Calu3 (cell line): ENCODE data around the gene DNAH1. TPM values are rescaled to one million over a fixed set of nuclear protein-coding genes. Genes with fewer than 3 reads are reported as not detected.

Experiments
- BruUV-seq: library from RNA; stranded (reverse); fragments of 400-500 nt; replicated peaks from 2 replicates; lab custom pipeline; 2021; lab: Mats Ljungman, UMichigan
- CTCF ChIA-PET: fragments of 300-600 bp; sonication (Branson Sonifier 250); formaldehyde crosslinking; loops from one replicate; lab custom pipeline; 2022; ENCODE audit warnings: antibody characterized with exemption; lab: Charles Lee
- DNase-seq: peaks from one replicate; pipeline ENCODE4 v3.0.0; 2022
- H3K27ac Mint-ChIP-seq: one replicate; pipeline ENCODE4 v1.8.0; 2022; ENCODE audit warnings: mixed read lengths; ENCODE audit not compliant: unreplicated experiment
- H3K27me3 Mint-ChIP-seq: one replicate; pipeline ENCODE4 v1.8.0; 2022; ENCODE audit warnings: mixed read lengths; ENCODE audit not compliant: unreplicated experiment
- H3K36me3 Mint-ChIP-seq: one replicate; pipeline ENCODE4 v1.8.0; 2022; ENCODE audit warnings: mild to moderate bottlenecking, moderate library complexity, mixed read lengths; ENCODE audit not compliant: insufficient read depth, unreplicated experiment
- H3K4me1 Mint-ChIP-seq: one replicate; pipeline ENCODE4 v1.8.0; 2022; ENCODE audit warnings: mild to moderate bottlenecking, low read depth, mixed read lengths; ENCODE audit not compliant: unreplicated experiment
- H3K4me3 Mint-ChIP-seq: one replicate; pipeline ENCODE4 v1.8.0; 2022; ENCODE audit warnings: mild to moderate bottlenecking, low read depth, moderate library complexity, mixed read lengths; ENCODE audit not compliant: unreplicated experiment
- H3K9me3 Mint-ChIP-seq: one replicate; pipeline ENCODE4 v1.8.0; 2022; ENCODE audit warnings: low read depth, mixed read lengths; ENCODE audit not compliant: unreplicated experiment
- CTCF ChIP-seq: fragments of 200-600 bp; IDR thresholded peaks from one replicate; pipeline ENCODE4 v1.8.0; 2022; ENCODE audit warnings: antibody characterized with exemption; ENCODE audit not compliant: unreplicated experiment
- intact Hi-C: fragments of 100-400 bp; cut with micrococcal nuclease; formaldehyde crosslinking; loops from one replicate; pipeline ENCODE4 v1.10.0; 2022; ENCODE audit not compliant: unreplicated experiment
- total RNA-seq: library from RNA; stranded (reverse); gene quantifications from 2 replicates; pipeline ENCODE4 v1.2.3, GENCODE V29; 2022

DNAH1 gene
- total RNA-seq, 1 experiment from 2014 or later = 13.1 TPM

GRCh38 chr3:52292247-52293065 lies 23.7 kb upstream of the DNAH1 start:
- intact Hi-C loops = no loop called here
- H3K9me3 Mint-ChIP-seq = no peaks in the 10 kb centered on the region
- no peak overlapping the region for H3K27ac Mint-ChIP-seq
- TF ChIP-seq CTCF = no peak
- peaks cover 29% of the 10 kb centered on the region for H3K36me3 Mint-ChIP-seq
- DNase-seq = no peak
- H3K4me1 Mint-ChIP-seq = peaks cover 26% of the 10 kb centered on the region
- no peaks in the 10 kb centered on the region for H3K27me3 Mint-ChIP-seq
- CTCF ChIA-PET = interaction anchor here (1.4 to 1.9 kb wide), 2 partner anchors 47 kb away, joined by 5 to 6 read pairs; no protein-coding TSS in a partner anchor
- no TSS peak for BruUV-seq
- no peak overlapping the region for H3K4me3 Mint-ChIP-seq

DNA sequence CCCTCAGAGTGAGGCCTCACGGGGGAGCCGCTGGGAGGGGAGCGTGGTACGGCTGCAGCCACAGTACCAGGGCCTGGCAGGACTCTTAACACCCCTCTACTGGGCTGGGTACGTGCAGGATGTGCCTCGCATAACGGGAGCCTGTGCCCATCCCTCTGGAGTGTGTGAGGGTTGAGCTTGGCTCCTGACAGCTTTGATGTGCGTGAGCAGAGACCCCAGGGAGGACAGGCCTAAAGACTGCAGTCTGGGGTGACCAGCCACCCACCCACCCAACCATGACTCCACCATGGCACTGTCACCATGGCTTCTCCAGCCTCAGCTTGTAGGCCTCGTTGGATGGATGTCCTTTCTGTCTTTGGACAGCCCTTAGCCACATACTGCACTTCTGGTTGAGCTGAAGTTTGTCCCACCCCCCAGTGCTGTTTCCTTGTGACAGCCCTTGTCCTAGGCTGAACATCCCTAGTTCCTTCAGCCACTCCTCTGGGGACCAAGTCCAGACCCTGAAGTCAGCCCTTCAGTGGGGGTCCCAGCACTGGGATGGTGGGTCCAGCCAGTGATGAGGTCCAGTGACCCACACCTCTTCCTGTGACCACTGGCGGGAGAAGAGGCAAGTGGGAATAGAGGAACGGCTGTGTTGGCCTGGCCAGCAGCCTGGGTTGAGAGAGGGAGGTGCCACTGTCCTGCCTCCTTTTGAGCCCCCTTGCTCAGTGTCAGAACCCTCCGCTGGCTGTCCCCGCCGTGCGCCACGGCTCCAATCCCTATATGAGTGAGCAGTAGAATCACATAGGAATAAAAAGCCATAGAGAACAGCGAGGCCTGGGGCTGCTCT lies 22.4 kb upstream of the DNAH1 start:
- TF ChIP-seq CTCF = no peak
- Mint-ChIP-seq H3K36me3 (peaks cover 16% of the 10 kb centered on the region), H3K4me3 (no peak overlapping the region), H3K9me3 (no peaks in the 10 kb centered on the region), H3K27ac (no peak overlapping the region), H3K27me3 (no peaks in the 10 kb centered on the region), H3K4me1 (peaks cover 22% of the 10 kb centered on the region)
- DNase-seq = no peak
- intact Hi-C loops = no loop called here
- CTCF ChIA-PET = interaction anchor here (0.5 to 1.4 kb wide), 3 partner anchors 46 to 134 kb away, joined by 3 to 5 read pairs (median 5); partner anchors contain the start of gene TWF2
- BruUV-seq = no TSS peak

DNA sequence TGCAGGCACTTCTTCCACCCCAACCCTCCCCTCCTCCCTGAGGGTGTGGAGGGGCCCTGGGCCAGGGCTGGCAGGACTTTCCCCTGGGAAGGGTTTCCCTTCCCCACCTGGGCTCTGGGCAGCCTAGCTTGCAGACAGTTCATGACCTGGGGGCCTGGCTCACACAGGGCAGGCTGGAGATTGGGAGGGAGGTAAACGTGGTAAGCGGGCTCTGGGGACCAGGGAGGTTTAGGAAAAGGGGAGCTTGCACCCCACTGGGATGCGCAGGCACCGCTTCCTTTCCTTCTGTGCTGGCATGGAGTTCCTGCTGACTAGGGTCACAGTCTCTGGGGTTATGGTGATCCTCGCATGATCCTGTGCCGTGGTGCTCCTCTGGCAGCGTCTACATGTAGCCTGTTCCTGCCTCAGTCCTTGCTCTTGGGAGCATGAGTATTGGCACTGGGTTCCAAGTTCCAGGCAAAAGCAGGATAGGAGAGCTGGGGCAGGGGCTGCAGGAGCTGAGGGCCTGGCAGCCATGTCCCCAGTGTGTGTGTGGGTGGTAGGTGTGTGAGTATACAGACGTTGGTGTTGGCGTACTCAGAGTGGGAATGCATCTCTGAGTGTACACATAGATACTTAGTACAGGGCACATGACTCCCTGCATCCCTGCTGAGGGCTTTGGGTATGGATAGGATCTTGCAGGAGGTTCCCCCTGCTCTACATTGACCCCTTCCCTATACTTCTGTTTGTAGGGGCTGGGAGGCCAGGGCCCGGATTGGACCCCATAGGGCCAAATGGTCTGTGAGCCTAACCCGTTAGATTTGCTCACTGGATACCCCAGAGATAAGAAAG lies 21.6 kb upstream of the DNAH1 start:
- intact Hi-C loops = no loop called here
- Mint-ChIP-seq H3K4me3 (no peak overlapping the region), H3K27ac (no peak overlapping the region), H3K9me3 (no peaks in the 10 kb centered on the region), H3K4me1 (peaks cover 14% of the 10 kb centered on the region), H3K36me3 (peaks cover 15% of the 10 kb centered on the region), H3K27me3 (no peaks in the 10 kb centered on the region)
- TF ChIP-seq CTCF = no peak
- DNase-seq = no peak
- no TSS peak for BruUV-seq
- CTCF ChIA-PET = no interaction called here

DNA sequence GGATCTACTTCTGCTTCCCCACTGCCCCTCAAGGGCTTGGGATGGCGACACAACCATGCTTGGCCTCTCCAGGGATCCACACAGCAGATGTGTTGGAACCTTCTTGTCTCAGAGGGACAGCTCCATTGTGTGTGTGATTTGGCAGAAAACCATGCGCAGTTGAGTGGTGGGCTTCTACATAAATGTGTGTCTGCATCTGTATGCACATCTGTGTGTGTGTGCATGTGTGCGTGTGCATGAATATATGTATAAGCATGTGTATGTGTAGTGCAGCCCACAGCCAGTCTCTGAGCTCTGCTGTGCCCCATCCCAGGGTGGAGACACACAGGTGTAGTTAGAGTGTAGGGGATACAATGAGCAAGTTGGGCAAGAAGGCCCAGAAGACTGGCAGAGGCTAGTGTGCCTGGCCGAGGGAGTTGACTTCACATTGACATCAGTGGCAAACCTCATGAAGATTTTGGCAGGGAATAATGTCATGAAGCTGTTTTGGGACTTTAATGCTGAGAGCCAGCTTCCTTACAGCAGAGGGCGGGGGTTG lies 20.4 kb upstream of the DNAH1 start:
- no peaks in the 10 kb centered on the region for H3K27me3 Mint-ChIP-seq
- H3K27ac Mint-ChIP-seq = no peak overlapping the region
- TF ChIP-seq CTCF = no peak
- BruUV-seq = no TSS peak
- peaks cover 8% of the 10 kb centered on the region for H3K4me1 Mint-ChIP-seq
- H3K4me3 Mint-ChIP-seq = no peak overlapping the region
- CTCF ChIA-PET = no interaction called here
- no peaks in the 10 kb centered on the region for H3K9me3 Mint-ChIP-seq
- H3K36me3 Mint-ChIP-seq = peaks cover 11% of the 10 kb centered on the region
- no peak for DNase-seq
- intact Hi-C loops = no loop called here
